ENCODE data around the gene ARL15. TPM values are rescaled to one million over a fixed set of nuclear protein-coding genes. Genes with fewer than 3 reads are reported as not detected.

The ARL15 gene
- total RNA-seq, 1 donor from 2014 or later, result 102 TPM

- Mint-ChIP-seq H3K27me3 (ENCODE audit: unreplicated experiment) (peaks cover 16% of the 10 kb centered on the region), H3K36me3 (ENCODE audit: low read depth, unreplicated experiment) (no peaks in the 10 kb centered on the region), H3K9me3 (ENCODE audit: unreplicated experiment) (no peaks in the 10 kb centered on the region), H3K4me1 (ENCODE audit: unreplicated experiment) (peaks cover 30% of the 10 kb centered on the region), H3K27ac (ENCODE audit: unreplicated experiment) (peak overlapping the region; percentile 97), H3K4me3 (ENCODE audit: unreplicated experiment) (peak overlapping the region; percentile 98)
- TF ChIP-seq CTCF (IDR thresholded peaks at IDR 0.05; ENCODE audit: unreplicated experiment), result no peak
- peak; percentile 39 for DNase-seq (ENCODE audit: low spot score)
These were observed 511 bp downstream of the ARL15 start for GRCh38 chr5:54309691-54310432.

GRCh38 chr5:54309276-54309675, 1.1 kb downstream of the ARL15 start:
- peaks cover 34% of the 10 kb centered on the region for H3K4me1 Mint-ChIP-seq (ENCODE audit: unreplicated experiment)
- peak overlapping the region; percentile 98 for H3K4me3 Mint-ChIP-seq (ENCODE audit: unreplicated experiment)
- DNase-seq (ENCODE audit: low spot score), result no peak
- peaks cover 16% of the 10 kb centered on the region for H3K27me3 Mint-ChIP-seq (ENCODE audit: unreplicated experiment)
- no peaks in the 10 kb centered on the region for H3K36me3 Mint-ChIP-seq (ENCODE audit: low read depth, unreplicated experiment)
- TF ChIP-seq CTCF (IDR thresholded peaks at IDR 0.05; ENCODE audit: unreplicated experiment), result no peak
- no peaks in the 10 kb centered on the region for H3K9me3 Mint-ChIP-seq (ENCODE audit: unreplicated experiment)
- peak overlapping the region; percentile 97 for H3K27ac Mint-ChIP-seq (ENCODE audit: unreplicated experiment)

- Mint-ChIP-seq H3K4me1 (ENCODE audit: unreplicated experiment) (peaks cover 43% of the 10 kb centered on the region), H3K27ac (ENCODE audit: unreplicated experiment) (peak overlapping the region; percentile 94), H3K36me3 (ENCODE audit: low read depth, unreplicated experiment) (no peaks in the 10 kb centered on the region), H3K27me3 (ENCODE audit: unreplicated experiment) (peaks cover 16% of the 10 kb centered on the region), H3K9me3 (ENCODE audit: unreplicated experiment) (no peaks in the 10 kb centered on the region), H3K4me3 (ENCODE audit: unreplicated experiment) (peak overlapping the region; percentile 98)
- no peak for TF ChIP-seq CTCF (IDR thresholded peaks at IDR 0.05; ENCODE audit: unreplicated experiment)
- DNase-seq (ENCODE audit: low spot score), result no peak
These were observed 2.8 kb downstream of the ARL15 start for GRCh38 chr5:54307583-54307982.

GRCh38 chr5:54306893-54307292, 3.5 kb downstream of the ARL15 start:
- no peak for TF ChIP-seq CTCF (IDR thresholded peaks at IDR 0.05; ENCODE audit: unreplicated experiment)
- peaks cover 16% of the 10 kb centered on the region for H3K27me3 Mint-ChIP-seq (ENCODE audit: unreplicated experiment)
- no peaks in the 10 kb centered on the region for H3K36me3 Mint-ChIP-seq (ENCODE audit: low read depth, unreplicated experiment)
- H3K9me3 Mint-ChIP-seq (ENCODE audit: unreplicated experiment), result no peaks in the 10 kb centered on the region
- peaks cover 46% of the 10 kb centered on the region for H3K4me1 Mint-ChIP-seq (ENCODE audit: unreplicated experiment)
- no peak overlapping the region for H3K4me3 Mint-ChIP-seq (ENCODE audit: unreplicated experiment)
- peak overlapping the region; percentile 94 for H3K27ac Mint-ChIP-seq (ENCODE audit: unreplicated experiment)
- no peak for DNase-seq (ENCODE audit: low spot score)

- Mint-ChIP-seq H3K27ac (ENCODE audit: unreplicated experiment) (no peak overlapping the region), H3K9me3 (ENCODE audit: unreplicated experiment) (no peaks in the 10 kb centered on the region), H3K36me3 (ENCODE audit: low read depth, unreplicated experiment) (no peaks in the 10 kb centered on the region), H3K27me3 (ENCODE audit: unreplicated experiment) (peaks cover 13% of the 10 kb centered on the region), H3K4me1 (ENCODE audit: unreplicated experiment) (peaks cover 51% of the 10 kb centered on the region), H3K4me3 (ENCODE audit: unreplicated experiment) (no peak overlapping the region)
- TF ChIP-seq CTCF (IDR thresholded peaks at IDR 0.05; ENCODE audit: unreplicated experiment), result no peak
- DNase-seq (ENCODE audit: low spot score), result no peak
These were observed 4.6 kb downstream of the ARL15 start for GRCh38 chr5:54305737-54306136.

Data from endothelial cell (in vitro differentiated cells).